ENCODE measurements around the gene FAM3D.

Gene FAM3D

GRCh38 chr3:58658508-58658907, 8.1 kb downstream of the FAM3D start:
- TF ChIP-seq CTCF (IDR thresholded peaks at IDR 0.05; ENCODE audit: control insufficient read depth, insufficient read depth, low read depth, low read length, missing control alignments): no peak
- DNase-seq (ENCODE audit: low read depth): no peak

GRCh38 chr3:58657571-58658141, 8.9 kb downstream of the FAM3D start:
- no peak for DNase-seq (ENCODE audit: low read depth)
- no peak for TF ChIP-seq CTCF (IDR thresholded peaks at IDR 0.05; ENCODE audit: control insufficient read depth, insufficient read depth, low read depth, low read length, missing control alignments)
- H3K4me3 ChIP-seq (ENCODE audit: control insufficient read depth, low read depth, low read length): no peak overlapping the region

More at GRCh38 chr3:58658508-58658907, 8.1 kb downstream of the FAM3D start:
- no peak overlapping the region for H3K4me3 ChIP-seq (ENCODE audit: control insufficient read depth, low read depth, low read length)

- H3K4me3 ChIP-seq (ENCODE audit: control insufficient read depth, low read depth, low read length): no peak overlapping the region
- no peak for DNase-seq (ENCODE audit: low read depth)
- TF ChIP-seq CTCF (IDR thresholded peaks at IDR 0.05; ENCODE audit: control insufficient read depth, insufficient read depth, low read depth, low read length, missing control alignments): no peak
Measured at GRCh38 chr3:58657036-58657520, 9.5 kb downstream of the FAM3D start.

GRCh38 chr3:58656631-58657030, 9.9 kb downstream of the FAM3D start:
- H3K4me3 ChIP-seq (ENCODE audit: control insufficient read depth, low read depth, low read length): no peak overlapping the region
- TF ChIP-seq CTCF (IDR thresholded peaks at IDR 0.05; ENCODE audit: control insufficient read depth, insufficient read depth, low read depth, low read length, missing control alignments): no peak
- DNase-seq (ENCODE audit: low read depth): no peak

GRCh38 chr3:58654466-58654865, 12.1 kb downstream of the FAM3D start:
- TF ChIP-seq CTCF (IDR thresholded peaks at IDR 0.05; ENCODE audit: control insufficient read depth, insufficient read depth, low read depth, low read length, missing control alignments): no peak

GRCh38 chr3:58652624-58653023, 13.9 kb downstream of the FAM3D start:
- no peak for DNase-seq (ENCODE audit: low read depth)
- no peak overlapping the region for H3K4me3 ChIP-seq (ENCODE audit: control insufficient read depth, low read depth, low read length)
- TF ChIP-seq CTCF (IDR thresholded peaks at IDR 0.05; ENCODE audit: control insufficient read depth, insufficient read depth, low read depth, low read length, missing control alignments): no peak

More at GRCh38 chr3:58654466-58654865, 12.1 kb downstream of the FAM3D start:
- no peak overlapping the region for H3K4me3 ChIP-seq (ENCODE audit: control insufficient read depth, low read depth, low read length)
- DNase-seq (ENCODE audit: low read depth): no peak

Data from AG09309 (cell line).